HG03135 (cell line): ENCODE measurements around the gene SLC13A3.

Source experiments
- ATAC-seq: cut with Tn5 transposase; IDR thresholded peaks from one replicate; pipeline ENCODE4 v1.9.1; 2021; ENCODE audit warnings: mild to moderate bottlenecking, moderate library complexity; ENCODE audit not compliant: unreplicated experiment

SLC13A3 gene

DNA sequence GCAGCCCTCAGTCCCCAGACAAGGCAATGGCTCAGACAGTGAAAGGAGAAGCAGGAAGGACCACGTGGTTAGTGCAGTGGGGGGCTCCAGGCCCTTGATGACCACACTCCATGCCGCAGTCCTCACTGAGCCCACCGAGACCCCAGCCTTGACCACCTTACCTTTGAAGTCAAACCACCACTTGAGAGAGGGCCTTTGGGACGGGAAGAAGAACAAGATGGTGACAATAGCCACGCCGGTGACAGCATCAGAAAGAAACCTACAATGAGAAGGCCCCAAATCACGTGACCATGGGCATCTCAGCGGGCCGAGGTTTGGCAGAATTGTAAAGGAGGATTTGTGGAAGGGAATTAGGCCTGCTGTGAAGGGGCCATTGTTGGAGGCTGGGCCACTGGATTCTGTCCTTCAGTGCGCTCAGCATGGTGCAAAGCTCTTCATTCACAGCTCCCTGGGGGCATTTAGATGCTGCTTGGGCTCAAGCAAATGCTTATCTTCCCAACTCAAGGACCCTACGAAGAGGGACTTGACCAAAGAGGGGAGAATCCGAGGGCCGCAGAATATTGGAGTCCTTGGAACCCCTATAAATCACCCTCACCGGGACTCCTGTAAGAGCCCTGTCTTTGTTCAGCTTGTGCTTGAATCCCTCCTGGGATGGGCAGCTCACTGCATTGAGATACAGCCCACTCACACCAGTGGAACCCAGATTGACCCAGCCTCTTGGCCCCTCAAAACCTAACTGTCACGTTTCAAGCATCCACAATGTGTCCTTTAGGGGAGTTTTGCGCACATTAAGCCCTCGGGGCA, 67.6 kb downstream of the SLC13A3 start:
- ATAC-seq: no peak

DNA sequence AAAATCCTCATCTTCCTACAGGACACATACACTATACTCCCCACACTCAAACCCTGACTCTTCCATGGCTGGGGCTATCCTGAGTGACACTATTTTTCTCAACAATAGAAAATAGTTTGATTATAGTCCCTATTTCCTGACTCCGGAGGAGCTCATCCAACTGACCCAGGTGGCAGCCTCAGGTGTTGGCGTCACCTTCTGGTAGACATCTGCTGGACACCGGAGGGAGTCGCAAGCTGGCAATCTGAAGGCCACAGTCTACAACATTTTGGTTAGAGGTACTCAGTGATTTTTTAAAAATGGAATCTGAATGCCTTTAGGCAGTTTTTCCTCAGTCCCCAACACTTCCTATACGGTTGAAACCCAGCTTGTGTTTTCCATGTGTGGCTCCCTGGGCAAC, 68.6 kb downstream of the SLC13A3 start:
- no peak for ATAC-seq

DNA sequence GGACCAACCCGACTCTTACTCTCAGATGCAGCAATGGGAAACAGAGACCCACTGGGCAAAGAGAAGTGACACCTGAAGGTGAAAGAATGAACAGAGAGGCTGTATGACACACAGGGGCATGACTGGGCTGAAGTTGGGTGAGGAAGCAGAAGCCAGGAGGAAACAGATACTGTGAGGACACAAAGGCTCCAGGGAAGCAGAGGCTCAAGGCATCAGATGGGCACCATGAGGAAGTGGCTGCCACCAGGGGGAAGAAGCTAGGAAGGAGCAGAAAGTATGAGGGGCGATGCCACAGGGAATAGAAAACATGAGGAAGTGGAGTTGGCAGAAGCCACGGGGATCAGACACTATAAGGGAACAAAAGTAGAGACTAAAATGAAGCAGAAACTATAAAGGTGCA, 69.9 kb downstream of the SLC13A3 start:
- ATAC-seq: no peak

DNA sequence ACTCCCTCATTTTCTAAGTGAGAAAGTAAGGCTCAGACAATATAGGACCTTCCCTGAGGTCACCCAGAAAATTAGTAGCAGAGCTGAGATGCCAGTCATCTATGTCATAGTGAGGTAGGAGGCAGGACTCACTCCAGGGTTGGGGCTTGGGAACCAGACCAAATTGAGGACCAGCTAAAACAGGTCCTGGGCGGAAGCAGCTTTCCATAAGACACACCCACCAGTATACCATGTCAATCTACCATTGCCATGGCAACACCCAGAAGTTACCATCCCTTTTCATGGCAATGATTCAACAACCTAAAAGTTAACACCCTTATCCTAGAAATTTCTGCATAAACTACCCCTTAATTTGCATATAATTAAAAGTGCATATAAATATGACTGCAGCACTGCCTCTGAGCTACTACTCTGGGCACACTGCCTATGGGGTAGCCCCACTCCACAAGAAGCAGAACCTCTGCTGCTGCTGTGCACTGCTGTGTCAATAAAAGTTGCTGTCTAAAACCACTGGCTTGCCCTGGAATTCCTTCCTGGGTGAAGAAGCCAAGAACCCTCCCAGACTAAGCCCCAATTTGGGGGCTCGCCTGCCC, 70.5 kb downstream of the SLC13A3 start:
- ATAC-seq: no peak

DNA sequence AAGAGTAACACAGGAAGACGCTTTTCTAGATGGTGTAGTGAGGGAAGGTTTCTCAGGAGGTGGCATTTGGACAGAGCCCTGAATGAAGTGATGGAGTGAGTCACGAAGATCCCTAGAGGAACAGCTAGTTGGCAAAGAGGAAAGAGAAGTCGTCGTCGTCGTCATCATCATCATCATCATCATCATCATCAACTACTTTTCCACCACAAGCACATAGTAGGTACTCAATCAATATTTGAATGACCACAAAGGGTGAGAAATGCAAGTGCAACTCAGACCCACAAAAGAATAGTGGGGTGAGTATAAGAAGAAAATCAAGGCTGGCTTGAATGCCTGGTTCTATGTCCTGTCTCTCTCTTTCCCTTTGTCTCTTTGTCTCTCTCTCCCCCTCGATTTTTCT, 72.5 kb downstream of the SLC13A3 start:
- no peak for ATAC-seq

DNA sequence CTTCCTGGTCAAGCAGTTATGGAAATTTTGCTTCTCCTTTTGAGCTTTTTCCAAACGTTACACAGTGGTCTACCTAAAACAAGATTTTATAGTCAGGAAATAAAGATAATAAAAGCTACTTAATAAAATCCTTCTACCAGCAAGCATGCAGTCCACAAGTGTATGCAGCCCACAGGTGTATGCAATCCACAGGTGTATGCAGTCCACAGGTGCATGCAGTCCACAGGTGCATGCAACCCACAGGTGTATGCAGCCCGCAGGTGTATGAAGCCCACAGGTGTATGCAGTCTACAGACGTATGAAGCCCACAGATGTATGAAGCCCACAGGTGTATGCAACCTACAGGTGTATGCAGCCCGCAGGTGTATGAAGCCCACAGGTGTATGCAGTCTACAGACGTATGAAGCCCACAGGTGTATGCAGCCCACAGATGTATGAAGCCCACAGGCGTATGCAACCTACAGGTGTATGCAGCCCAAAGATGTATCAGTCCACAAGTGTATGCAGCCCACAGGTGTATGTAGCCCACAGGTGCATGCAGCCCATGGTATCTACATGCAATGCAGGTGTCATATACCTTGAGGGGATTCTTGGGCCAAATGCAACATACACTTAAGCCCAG, 74.4 kb downstream of the SLC13A3 start:
- no peak for ATAC-seq

DNA sequence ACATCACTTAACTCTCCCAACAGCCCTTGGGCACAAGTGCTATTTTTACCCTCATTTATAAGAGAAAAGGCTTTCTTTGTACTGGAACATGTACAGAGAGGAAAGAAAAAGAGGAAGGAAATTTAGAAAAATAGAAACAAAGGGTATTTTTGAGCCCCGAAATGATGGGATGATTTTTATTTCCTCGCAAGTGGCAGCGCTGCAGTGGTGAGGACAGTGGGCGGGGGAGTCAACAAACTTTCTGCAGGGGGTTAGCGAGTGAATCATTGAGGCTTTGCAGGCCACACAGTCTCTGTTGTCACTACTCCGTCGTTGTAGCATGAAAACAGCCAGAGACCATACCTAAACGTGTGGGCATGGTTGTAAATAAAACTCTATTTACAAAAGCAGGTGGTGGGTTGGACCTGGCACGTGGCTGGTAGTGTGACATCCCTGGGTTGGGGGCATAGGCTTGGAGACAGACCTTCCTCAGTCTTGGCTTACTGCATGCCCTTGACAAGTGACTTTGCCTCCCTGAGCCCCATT, 75.3 kb downstream of the SLC13A3 start:
- ATAC-seq: no peak

DNA sequence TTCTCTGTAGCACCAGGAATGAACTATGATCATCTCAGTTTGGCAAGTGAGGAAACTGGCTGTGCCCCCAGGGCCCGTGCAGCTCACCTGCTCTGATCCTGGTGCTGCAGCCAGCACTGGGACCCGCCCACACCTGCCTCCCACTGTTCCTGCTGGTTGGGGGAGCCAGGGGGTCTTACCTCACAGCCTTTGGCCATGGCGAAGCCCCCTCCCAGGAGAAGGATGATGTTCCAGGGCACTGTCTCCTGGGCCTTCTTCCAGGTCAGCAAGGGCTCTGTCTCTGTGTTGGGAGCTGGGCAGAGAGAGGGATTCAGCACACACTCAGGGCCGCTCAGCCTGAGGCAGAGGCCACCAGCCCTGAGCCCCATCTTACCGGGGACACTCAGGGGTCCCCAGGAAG, 75.9 kb downstream of the SLC13A3 start:
- ATAC-seq: no peak

DNA sequence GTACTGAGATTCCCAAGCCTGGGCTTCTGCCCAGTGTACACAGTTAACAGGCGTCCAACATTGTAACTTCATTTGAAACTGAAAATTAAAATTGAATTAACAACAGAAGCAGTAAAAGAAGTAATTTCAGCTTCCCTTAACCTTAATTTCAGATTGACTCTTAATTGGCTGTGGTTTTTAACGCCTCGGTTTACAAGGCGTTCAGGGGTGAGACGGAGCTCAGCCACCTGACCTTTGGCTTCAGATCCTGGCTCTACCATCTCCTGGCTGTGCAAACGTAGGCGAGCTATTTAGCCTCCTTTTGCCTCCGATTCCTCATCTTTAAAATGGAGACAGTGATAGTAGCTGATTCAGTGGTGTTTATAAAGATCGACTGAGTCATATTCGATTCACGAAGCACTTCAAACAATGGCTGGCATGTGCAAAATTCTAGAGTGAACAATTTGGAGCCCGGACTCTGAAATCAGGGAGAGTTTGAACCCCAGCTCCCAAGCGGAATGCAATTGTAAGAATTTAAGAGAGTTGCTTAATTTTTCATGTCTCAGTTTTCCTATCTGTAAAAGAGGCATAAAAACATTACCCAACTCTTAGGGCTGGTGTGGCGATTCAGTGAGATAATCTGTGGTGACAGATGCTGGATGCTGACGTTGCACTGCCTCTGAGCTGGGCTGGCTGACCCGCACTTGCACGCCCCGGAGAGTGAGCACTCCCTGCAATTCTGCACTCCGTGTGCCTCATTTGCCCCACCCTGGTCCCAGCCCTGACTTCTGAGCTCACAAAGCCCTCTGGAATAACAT, 77.3 kb downstream of the SLC13A3 start:
- ATAC-seq: no peak

DNA sequence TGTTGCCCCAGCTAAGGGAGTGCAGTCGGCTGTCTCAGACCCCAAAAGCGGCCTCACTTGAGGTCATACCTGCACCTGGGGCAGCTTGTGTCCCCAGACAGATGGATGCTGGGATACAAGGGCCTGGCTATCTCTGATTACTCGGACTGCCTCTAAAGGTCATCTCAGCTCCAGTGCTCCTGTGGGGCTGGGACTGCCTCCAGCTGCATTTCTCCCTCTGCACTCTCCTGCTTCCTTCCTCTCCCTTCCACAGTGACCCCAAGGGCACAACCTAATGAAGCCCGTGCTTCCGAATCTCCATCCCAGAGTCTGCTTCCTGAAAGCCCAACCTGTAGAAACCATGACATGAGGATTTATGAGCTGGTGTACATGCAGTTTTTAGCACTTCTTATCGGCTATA, 78.0 kb downstream of the SLC13A3 start:
- ATAC-seq: no peak

DNA sequence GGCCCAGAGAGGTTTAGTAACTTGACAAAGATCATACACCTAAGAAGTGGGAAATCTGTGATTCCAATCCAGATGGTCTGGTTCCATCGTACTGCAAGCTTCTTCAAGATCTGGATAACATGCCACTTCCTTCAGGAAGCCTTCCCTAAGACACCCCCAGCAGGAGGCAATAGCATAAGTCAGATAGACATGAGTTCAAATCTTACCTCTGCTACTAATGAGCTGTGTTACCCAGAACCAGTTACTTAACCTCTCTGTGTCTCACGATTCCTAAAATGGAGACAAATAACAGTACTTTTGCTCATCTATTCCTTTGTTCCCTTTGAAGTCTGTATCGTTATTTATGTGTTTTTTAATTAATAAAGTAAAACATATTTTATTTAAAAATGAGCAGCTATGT, 78.5 kb downstream of the SLC13A3 start:
- no peak for ATAC-seq

DNA sequence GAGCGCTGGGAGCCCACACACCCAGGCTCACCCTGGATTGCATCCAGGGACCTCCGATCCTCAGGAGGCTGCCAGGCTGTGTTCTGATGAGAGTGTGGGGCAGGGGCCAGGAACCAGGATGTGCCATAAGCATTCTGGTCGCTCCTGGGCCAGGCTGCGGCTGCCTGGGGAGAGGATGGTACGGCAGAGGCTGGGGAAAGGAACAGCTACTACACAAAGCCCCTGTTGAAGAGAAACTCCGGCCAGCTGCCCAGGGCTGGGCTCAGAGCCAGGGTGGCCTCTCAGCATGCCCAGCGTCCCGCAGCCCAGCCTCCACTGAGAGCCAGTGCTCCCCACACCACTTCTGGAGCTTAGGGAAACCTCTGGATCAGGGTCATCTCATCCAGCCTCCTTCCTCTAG, 79.1 kb downstream of the SLC13A3 start:
- no peak for ATAC-seq

DNA sequence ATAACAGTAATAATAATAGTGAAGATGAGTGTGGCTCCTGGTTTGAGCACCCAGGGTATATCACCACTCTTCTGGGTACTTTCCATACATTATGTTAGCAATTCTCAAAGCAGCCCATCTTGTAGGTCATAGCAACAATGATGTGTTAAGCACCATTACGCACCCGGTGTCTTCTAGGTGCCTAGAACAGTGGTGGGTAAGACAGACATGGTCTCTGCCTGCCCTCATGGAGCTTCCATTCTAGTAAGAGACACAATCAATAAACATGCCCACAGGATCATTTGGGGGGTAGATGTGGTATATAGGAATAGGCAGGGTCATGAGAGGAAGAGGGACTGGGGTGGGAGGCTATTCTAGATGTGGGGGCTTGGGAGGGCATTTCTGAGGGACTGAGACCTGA, 79.8 kb downstream of the SLC13A3 start:
- ATAC-seq: no peak

DNA sequence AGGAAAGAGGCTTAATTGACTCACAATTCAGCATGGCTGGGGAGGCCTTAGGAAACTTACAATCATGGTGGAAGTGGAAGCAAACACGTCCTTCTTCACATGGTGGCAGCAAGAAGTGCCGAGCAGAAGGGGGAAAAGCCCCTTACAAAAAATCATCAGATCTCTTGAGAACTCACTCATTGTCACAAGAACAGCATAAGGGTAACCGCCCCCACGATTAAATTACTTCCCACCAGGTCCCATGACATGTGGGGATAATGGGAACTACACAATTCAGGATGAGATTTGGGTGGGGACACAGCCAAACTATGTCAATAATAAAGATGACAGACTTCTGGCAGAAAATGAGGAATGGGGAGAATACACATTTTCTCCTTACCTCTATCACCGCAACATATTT, 80.3 kb downstream of the SLC13A3 start:
- ATAC-seq: no peak

DNA sequence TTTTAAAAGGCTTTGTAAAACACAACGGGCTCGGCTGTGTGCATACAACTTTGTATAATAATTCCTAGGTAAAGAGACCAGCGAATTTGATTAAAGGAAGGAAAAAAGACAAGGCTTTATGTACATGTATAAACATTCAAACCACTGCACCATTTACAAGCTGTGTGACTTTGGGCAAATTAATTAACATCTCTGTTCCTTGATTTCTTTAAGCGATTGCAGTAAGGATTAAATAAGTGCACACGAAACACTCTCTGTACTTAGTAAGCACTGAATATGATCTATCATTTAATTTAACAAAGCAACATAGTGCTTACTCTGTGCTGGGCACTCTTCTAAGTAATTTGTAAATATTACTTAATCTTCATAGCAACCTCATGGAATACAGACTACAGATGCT, 81.3 kb downstream of the SLC13A3 start:
- ATAC-seq: no peak

DNA sequence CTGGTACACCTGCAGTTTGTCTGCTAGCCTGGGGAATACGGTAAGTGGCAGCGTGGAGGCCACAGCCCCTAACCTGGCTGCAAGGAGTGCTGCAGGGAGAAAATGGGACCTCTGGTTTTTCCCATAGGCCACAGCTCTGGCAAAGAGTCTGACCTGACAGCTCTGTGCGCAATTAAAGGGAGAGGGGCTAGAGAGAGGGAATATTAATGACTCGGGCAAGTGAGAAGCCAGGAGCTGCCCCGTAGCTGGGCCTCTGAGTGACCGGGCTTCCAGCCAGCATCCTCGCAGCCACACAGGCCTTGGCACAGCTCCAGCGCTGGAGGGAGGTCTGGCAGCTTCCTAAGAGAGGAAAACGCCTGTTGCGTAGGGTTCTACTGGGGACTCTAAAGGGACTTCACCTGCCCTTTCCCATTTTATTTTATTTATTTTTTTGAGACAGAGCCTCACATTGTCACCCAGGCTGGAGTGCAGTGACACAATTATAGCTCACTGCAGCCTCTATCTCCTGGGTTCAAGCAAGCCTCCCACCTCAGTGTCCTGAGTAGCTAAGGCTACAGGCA, 82.6 kb downstream of the SLC13A3 start:
- ATAC-seq: no peak

DNA sequence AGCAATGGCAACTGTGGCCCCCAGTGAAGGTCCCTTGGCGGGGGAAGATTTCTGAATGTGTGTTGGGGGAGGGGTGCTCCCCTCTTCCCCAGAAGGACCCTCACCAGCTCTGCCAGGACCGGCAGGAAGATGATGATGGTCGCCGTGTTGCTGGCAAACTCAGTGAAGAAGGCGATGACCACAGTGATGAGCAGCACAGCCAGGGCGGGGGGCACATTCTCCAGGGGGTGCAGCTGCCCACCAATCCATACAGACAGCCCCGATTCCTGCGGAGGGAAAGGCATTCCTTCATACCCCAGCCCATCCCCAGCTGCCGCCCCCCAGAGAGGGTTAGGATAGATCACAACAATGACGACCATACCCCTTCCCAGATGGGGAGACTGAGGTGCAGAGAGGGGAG, 85.1 kb downstream of the SLC13A3 start:
- no peak for ATAC-seq

DNA sequence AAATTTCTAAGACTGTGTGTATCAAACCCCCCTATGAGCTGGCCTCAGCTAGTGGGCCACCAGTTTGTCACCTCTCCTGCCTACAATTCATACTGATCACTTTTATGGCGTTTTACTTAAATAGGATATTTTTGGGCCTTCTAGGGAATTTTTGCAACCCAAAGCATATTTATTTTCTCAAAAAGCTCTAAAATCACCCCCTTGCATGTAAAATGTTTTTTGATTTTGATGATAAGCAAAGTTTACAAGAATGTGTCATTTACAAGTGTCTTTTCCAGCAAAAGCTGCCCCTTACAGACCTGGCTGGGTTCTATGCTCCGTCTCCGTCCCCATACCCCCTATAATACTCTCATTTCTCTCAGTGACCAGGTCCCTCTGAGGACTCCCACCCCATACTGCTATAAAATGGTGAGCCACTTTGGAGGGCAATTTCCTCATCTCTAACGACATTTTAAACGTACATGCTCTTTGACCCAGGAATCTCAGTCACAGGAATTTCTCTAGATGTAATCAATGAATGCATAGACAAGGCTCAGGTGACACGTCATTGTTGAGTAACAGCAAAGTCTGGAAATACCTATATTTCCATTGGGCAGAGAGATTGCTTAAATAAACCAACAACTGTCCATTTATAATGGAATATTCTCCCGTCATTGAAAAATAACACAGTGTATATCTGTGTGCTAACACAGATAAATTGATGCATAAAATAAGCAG, 86.9 kb downstream of the SLC13A3 start:
- ATAC-seq: no peak

DNA sequence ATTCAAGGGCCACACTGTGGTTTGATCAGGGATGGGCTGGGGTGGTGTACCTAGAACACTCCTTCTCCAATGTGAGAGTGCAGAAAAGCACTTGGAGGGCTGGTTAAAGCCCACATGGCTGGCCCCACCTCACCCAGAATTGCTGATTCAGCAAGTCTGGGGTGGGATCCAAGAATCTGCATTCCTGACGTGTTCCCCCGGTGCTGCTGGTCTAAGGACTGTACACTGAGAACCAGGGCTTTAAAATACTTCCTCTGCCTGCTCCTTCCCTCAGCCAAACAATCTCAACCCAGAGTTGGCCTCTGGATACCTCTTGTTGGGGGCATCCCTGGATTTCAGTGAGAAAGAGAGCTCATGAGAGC, 87.4 kb downstream of the SLC13A3 start:
- no peak for ATAC-seq

DNA sequence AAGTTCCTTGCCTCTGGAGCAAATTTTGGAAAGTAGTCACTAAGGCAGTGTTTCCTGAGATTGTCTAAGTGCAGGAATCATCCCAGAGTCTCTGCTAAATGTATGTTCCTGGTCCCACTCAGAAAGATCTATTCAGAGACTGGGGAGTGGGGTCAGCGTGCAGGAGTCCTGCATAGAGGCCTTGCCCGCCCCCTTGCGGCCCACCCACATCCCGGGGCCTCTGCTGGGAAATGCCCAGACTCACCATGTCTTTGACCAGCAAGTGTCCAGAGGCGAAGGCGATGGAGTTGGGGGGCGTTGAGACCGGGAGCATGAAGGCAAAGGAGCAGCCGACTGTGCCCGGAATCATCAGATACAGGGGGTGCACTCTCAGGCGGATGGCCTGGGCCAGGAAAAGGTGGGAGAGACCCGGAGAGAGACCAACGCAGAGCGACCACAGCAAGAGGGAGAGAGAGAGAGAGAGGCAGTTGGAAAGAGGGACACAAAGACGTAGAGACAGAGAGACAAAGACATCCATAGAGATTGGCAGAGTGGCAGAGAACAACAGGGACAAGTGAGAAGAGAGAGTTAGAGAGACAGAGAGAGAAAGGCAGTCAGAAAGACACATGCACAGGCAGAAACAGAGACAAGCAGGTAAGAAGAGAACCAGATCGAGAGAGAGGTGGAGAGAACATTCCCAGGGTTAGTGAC, 87.9 kb downstream of the SLC13A3 start:
- no peak for ATAC-seq
